ENCODE results near the gene NBPF12.
"Not testable (repeated sequence)": the region's sequence is repeated elsewhere in the genome, so short reads cannot be mapped to it uniquely, and the experiment has no call there.

GRCh38 chr1:146966351-146966750 is 28.2 kb downstream of the NBPF12 start:
- TF ChIP-seq CTCF (IDR thresholded peaks at IDR 0.05; ENCODE audit: poor library complexity, severe bottlenecking); RAD21 (conservative IDR thresholded peaks at IDR 0.05); POLR2AphosphoS5 (IDR thresholded peaks at IDR 0.05); EP300 (conservative IDR thresholded peaks at IDR 0.05; ENCODE audit: poor library complexity, severe bottlenecking); EZH2 (IDR thresholded peaks at IDR 0.05; ENCODE audit: borderline replicate concordance, insufficient read depth, low read length, poor library complexity, severe bottlenecking): not testable (repeated sequence)

Measured in neural cell (in vitro differentiated cells).